ENCODE results near the gene ZPR1. TPM values are rescaled to one million over a fixed set of nuclear protein-coding genes. Genes with fewer than 3 reads are reported as not detected.

Gene ZPR1
- total RNA-seq, 2 experiments from 2014 or later: 117 to 118 TPM

DNA sequence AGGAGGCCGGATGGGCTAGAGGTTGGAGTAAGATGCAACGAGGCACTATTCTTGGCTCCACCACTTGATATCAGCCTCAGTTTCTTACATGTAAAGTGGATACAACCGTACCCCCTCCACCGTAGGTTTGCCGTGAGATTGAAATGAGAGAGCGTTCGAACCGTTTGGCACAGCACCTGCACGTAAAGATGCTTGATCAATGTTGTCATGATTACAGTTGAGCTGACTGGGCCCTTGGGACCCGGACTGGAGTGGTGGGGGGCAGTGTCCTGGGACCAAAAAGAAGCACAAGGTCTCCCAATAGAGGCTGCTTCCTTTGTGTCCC is 45.6 kb upstream of the ZPR1 start:
- no peak overlapping the region for H3K4me3 ChIP-seq (ENCODE audit: low read length)
- no peaks in the 10 kb centered on the region for H3K27me3 ChIP-seq (ENCODE audit: control insufficient read depth in 1 of 2, insufficient read depth in 2 of 2, low read length in 2 of 2)
- ATAC-seq (ENCODE audit: poor library complexity) (no peak), DNase-seq (no peak)
- no peaks in the 10 kb centered on the region for H3K36me3 ChIP-seq (ENCODE audit: insufficient read depth, low read length)
- intact Hi-C loops (cut with DNase I, micrococcal nuclease): no loop called here
- Mint-ChIP-seq H3K36me3 (ENCODE audit: low read depth) (no peaks in the 10 kb centered on the region), H3K27me3 (no peaks in the 10 kb centered on the region), H3K9me3 (no peaks in the 10 kb centered on the region), H3K4me1 (ENCODE audit: low read depth) (peaks cover 12% of the 10 kb centered on the region), H3K4me3 (no peak overlapping the region), H3K27ac (no peak overlapping the region)
- ChIA-PET CTCF (no interaction called here), POLR2A (interaction anchor here (2.3 kb wide), 1 partner anchor 20 kb away, joined by 8 read pairs; no protein-coding TSS in a partner anchor)
- no peak overlapping the region for H3K27ac ChIP-seq (ENCODE audit: low read depth in 1 of 2, low read length in 2 of 2)
- H3K9me3 ChIP-seq (ENCODE audit: control insufficient read depth in 1 of 2, insufficient read depth in 1 of 2, low read length in 2 of 2): no peaks in the 10 kb centered on the region
- TF ChIP-seq, protein P1, sequence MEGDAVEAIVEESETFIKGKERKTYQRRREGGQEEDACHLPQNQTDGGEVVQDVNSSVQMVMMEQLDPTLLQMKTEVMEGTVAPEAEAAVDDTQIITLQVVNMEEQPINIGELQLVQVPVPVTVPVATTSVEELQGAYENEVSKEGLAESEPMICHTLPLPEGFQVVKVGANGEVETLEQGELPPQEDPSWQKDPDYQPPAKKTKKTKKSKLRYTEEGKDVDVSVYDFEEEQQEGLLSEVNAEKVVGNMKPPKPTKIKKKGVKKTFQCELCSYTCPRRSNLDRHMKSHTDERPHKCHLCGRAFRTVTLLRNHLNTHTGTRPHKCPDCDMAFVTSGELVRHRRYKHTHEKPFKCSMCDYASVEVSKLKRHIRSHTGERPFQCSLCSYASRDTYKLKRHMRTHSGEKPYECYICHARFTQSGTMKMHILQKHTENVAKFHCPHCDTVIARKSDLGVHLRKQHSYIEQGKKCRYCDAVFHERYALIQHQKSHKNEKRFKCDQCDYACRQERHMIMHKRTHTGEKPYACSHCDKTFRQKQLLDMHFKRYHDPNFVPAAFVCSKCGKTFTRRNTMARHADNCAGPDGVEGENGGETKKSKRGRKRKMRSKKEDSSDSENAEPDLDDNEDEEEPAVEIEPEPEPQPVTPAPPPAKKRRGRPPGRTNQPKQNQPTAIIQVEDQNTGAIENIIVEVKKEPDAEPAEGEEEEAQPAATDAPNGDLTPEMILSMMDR (IDR thresholded peaks at IDR 0.05): no peak
- peaks cover 18% of the 10 kb centered on the region for H3K4me1 ChIP-seq (ENCODE audit: insufficient read depth, low read length)

DNA sequence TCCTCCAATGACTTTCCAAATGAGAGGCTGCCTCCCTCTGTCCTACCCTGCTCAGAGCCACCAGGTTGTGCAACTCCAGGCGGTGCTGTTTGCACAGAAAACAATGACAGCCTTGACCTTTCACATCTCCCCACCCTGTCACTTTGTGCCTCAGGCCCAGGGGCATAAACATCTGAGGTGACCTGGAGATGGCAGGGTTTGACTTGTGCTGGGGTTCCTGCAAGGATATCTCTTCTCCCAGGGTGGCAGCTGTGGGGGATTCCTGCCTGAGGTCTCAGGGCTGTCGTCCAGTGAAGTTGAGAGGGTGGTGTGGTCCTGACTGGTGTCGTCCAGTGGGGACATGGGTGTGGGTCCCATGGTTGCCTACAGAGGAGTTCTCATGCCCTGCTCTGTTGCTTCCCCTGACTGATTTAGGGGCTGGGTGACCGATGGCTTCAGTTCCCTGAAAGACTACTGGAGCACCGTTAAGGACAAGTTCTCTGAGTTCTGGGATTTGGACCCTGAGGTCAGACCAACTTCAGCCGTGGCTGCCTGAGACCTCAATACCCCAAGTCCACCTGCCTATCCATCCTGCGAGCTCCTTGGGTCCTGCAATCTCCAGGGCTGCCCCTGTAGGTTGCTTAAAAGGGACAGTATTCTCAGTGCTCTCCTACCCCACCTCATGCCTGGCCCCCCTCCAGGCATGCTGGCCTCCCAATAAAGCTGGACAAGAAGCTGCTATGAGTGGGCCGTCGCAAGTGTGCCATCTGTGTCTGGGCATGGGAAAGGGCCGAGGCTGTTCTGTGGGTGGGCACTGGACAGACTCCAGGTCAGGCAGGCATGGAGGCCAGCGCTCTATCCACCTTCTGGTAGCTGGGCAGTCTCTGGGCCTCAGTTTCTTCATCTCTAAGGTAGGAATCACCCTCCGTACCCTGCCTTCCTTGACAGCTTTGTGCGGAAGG is 44.8 kb upstream of the ZPR1 start:
- Histone ChIP-seq H3K36me3 (ENCODE audit: insufficient read depth, low read length) (no peaks in the 10 kb centered on the region), H3K9me3 (ENCODE audit: control insufficient read depth in 1 of 2, insufficient read depth in 1 of 2, low read length in 2 of 2) (no peaks in the 10 kb centered on the region), H3K27me3 (ENCODE audit: control insufficient read depth in 1 of 2, insufficient read depth in 2 of 2, low read length in 2 of 2) (no peaks in the 10 kb centered on the region), H3K4me1 (ENCODE audit: insufficient read depth, low read length) (peaks cover 18% of the 10 kb centered on the region), H3K27ac (ENCODE audit: low read depth in 1 of 2, low read length in 2 of 2) (no peak overlapping the region), H3K4me3 (ENCODE audit: low read length) (no peak overlapping the region)
- no peak overlapping the region for H3K27ac Mint-ChIP-seq
- CTCF ChIA-PET: no interaction called here
- POLR2A ChIA-PET: interaction anchor here (2.3 kb wide), 1 partner anchor 21 kb away, joined by 8 read pairs; no protein-coding TSS in a partner anchor
- no peak for ATAC-seq (ENCODE audit: poor library complexity)
- TF ChIP-seq, protein P1 (IDR thresholded peaks at IDR 0.05): no peak
- intact Hi-C loops (cut with DNase I, micrococcal nuclease): no loop called here
- peaks cover 12% of the 10 kb centered on the region for H3K4me1 Mint-ChIP-seq (ENCODE audit: low read depth)
- H3K4me3 Mint-ChIP-seq: no peak overlapping the region
- no peaks in the 10 kb centered on the region for H3K36me3 Mint-ChIP-seq (ENCODE audit: low read depth)
- DNase-seq: no peak
- no peaks in the 10 kb centered on the region for H3K27me3 Mint-ChIP-seq
- no peaks in the 10 kb centered on the region for H3K9me3 Mint-ChIP-seq

DNA sequence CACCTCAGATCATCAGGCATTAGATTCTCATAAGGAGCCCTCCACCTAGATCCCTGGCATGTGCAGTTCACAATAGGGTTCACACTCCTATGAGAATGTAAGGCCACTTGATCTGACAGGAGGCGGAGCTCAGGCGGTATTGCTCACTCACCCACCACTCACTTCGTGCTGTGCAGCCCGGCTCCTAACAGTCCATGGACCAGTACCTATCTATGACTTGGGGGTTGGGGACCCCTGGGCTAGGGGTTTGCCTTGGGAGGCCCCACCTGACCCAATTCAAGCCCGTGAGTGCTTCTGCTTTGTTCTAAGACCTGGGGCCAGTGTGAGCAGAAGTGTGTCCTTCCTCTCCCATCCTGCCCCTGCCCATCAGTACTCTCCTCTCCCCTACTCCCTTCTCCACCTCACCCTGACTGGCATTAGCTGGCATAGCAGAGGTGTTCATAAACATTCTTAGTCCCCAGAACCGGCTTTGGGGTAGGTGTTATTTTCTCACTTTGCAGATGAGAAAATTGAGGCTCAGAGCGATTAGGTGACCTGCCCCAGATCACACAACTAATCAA is 44.0 kb upstream of the ZPR1 start:
- ATAC-seq (ENCODE audit: poor library complexity) (no peak), DNase-seq (no peak)
- no peak overlapping the region for H3K27ac ChIP-seq (ENCODE audit: low read depth in 1 of 2, low read length in 2 of 2)
- no peak overlapping the region for H3K4me3 ChIP-seq (ENCODE audit: low read length)
- H3K36me3 ChIP-seq (ENCODE audit: insufficient read depth, low read length): no peaks in the 10 kb centered on the region
- Mint-ChIP-seq H3K36me3 (ENCODE audit: low read depth) (no peaks in the 10 kb centered on the region), H3K27me3 (no peaks in the 10 kb centered on the region), H3K4me3 (no peak overlapping the region), H3K9me3 (no peaks in the 10 kb centered on the region), H3K27ac (no peak overlapping the region), H3K4me1 (ENCODE audit: low read depth) (peaks cover 12% of the 10 kb centered on the region)
- TF ChIP-seq, protein P1 (IDR thresholded peaks at IDR 0.05): no peak
- no peaks in the 10 kb centered on the region for H3K9me3 ChIP-seq (ENCODE audit: control insufficient read depth in 1 of 2, insufficient read depth in 1 of 2, low read length in 2 of 2)
- ChIA-PET POLR2A (no interaction called here), CTCF (no interaction called here)
- intact Hi-C loops (cut with DNase I, micrococcal nuclease): no loop called here
- no peaks in the 10 kb centered on the region for H3K27me3 ChIP-seq (ENCODE audit: control insufficient read depth in 1 of 2, insufficient read depth in 2 of 2, low read length in 2 of 2)
- H3K4me1 ChIP-seq (ENCODE audit: insufficient read depth, low read length): peaks cover 18% of the 10 kb centered on the region
